ENCODE data around the gene ACSS1.

ACSS1 gene

DNA sequence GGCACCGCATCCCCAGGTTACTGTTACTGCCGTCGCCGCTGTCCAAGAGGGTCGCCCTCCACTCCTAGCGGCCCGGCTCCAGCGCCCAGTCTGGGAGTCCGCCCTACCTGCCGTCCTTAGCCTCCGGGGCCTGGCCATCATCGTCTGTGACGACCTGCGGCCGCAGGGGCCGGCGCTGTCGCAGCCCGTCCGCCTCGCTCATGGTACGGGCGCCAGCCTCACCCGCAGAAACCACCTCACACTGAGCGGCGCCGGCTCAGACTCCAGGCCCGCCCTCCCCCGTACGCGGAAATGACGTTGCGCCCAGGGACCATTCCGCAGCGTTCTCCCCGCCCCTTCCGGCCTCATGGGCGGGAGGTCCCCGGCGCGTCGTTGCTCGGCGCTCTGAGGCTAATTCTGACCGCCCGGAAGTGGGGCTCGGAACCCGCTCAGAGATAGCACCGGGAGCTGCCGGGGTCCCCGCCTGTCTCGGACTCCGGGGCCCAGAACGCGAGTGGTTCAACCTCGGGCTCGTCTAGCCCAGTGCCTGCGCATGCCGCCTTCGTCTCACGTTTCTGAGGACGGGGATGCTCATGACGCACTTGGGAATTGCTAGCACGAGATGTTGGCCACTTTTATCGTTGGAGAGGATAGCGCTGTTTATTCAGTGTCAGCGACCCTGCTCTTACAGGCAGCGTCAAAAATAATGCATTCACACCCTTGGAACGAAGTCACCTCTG, 65.3 kb downstream of the ACSS1 start, which contains the start of gene APMAP:
Gene APMAP (minus strand): TSS at position 265 of the 719 bp plus-strand sequence. CDS start 63 bp downstream, at position 202.
- H3K4me3 ChIP-seq (ENCODE audit: low read length) = peak within 1 kb of the TSS; percentile 92
- H3K27me3 ChIP-seq (ENCODE audit: control insufficient read depth, insufficient read depth, low read length) = no peaks in the 10 kb centered on the region
- peak within 1 kb of the TSS; percentile 81 for H3K9ac ChIP-seq (ENCODE audit: low read length)
- no peaks in the 10 kb centered on the region for H3K36me3 ChIP-seq (ENCODE audit: control insufficient read depth, insufficient read depth, low read length)
- H3K27ac ChIP-seq (ENCODE audit: low read depth, low read length) = peak within 1 kb of the TSS; percentile 92
- peaks cover 25% of the 10 kb centered on the region for H3K4me1 ChIP-seq (ENCODE audit: control insufficient read depth, insufficient read depth, low read length)

DNA sequence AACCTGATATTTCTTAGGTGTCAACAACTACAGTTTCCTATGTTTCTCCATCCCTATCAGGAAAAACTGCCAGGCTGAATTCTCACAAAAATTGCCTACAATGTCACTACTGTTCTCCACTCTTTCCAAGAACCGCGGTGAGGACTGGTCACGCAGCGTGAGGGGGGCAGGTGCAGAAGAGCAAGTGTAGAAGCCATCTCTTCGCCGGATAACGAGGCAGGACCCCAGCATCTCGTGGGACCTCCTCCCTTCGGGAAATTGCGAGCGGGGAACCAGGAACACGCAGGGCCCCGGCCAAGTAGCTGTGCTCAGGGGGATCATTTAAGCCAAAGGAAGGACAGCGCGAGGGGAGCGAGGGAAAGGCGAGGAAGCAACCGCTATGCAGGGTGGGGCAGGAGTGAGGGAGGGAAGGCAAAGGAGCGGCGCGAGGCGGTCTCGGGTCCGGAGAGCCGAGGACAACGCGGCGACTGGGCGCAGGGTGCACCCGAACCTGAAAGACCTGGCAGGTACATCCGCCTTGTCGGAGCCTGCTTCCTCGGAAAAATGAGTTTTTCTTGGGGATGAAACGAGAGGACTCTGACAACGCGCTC, 65.9 kb downstream of the ACSS1 start:
- peaks cover 25% of the 10 kb centered on the region for H3K4me1 ChIP-seq (ENCODE audit: control insufficient read depth, insufficient read depth, low read length)

DNA sequence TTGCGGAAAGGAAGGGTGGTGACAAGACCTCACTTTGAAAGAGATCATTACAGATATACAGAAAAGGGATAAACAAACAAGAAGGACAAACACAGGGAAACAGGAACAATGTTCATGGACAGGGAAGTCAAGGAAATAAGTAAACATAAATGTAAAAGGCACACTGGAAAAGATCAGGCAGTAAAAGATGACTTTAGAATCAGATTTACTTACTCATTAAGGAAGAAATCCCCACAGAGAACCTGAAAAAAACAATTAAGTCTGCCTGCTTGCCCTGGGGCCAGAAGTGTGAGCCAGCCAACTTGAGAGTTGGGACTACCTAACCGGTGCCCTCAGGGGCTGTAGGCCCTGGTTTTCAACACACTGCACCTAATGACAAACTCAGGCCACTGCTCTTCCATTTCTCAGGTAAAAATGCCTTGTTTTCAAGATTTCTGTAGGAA, 67.1 kb downstream of the ACSS1 start:
- Histone ChIP-seq H3K27ac (ENCODE audit: low read depth, low read length) (no peak overlapping the region), H3K4me1 (ENCODE audit: control insufficient read depth, insufficient read depth, low read length) (peaks cover 17% of the 10 kb centered on the region), H3K36me3 (ENCODE audit: control insufficient read depth, insufficient read depth, low read length) (no peaks in the 10 kb centered on the region), H3K9ac (ENCODE audit: low read length) (no peak overlapping the region), H3K27me3 (ENCODE audit: control insufficient read depth, insufficient read depth, low read length) (no peaks in the 10 kb centered on the region), H3K4me3 (ENCODE audit: low read length) (no peak overlapping the region)

More for the DNA sequence above, 65.9 kb downstream of the ACSS1 start:
- Histone ChIP-seq H3K9ac (ENCODE audit: low read length) (peak overlapping the region; percentile 80), H3K27me3 (ENCODE audit: control insufficient read depth, insufficient read depth, low read length) (no peaks in the 10 kb centered on the region), H3K36me3 (ENCODE audit: control insufficient read depth, insufficient read depth, low read length) (no peaks in the 10 kb centered on the region), H3K27ac (ENCODE audit: low read depth, low read length) (peak overlapping the region; percentile 92), H3K4me3 (ENCODE audit: low read length) (peak overlapping the region; percentile 92)

DNA sequence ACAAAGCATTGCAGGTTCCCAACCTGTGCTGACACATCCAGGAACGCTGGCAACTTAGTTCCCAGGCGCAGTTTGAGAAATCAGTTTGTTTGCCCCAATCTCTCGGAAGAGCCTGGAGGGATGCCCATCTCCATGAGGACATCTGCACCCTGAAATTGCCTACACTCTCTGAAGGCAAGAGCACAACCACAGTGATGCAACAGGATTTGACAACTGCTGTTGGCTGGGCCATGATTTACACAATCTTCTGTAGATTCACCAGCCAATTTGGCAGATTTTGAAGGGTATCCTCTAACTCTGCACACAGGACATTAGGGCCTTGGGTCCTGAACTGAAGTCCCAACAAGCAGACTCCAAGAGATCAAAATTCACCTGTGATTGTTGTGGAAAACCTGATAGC, 68.8 kb downstream of the ACSS1 start:
- no peaks in the 10 kb centered on the region for H3K27me3 ChIP-seq (ENCODE audit: control insufficient read depth, insufficient read depth, low read length)
- H3K4me1 ChIP-seq (ENCODE audit: control insufficient read depth, insufficient read depth, low read length) = peaks cover 8% of the 10 kb centered on the region
- H3K36me3 ChIP-seq (ENCODE audit: control insufficient read depth, insufficient read depth, low read length) = no peaks in the 10 kb centered on the region
- H3K27ac ChIP-seq (ENCODE audit: low read depth, low read length) = no peak overlapping the region
- H3K4me3 ChIP-seq (ENCODE audit: low read length) = no peak overlapping the region
- no peak overlapping the region for H3K9ac ChIP-seq (ENCODE audit: low read length)

DNA sequence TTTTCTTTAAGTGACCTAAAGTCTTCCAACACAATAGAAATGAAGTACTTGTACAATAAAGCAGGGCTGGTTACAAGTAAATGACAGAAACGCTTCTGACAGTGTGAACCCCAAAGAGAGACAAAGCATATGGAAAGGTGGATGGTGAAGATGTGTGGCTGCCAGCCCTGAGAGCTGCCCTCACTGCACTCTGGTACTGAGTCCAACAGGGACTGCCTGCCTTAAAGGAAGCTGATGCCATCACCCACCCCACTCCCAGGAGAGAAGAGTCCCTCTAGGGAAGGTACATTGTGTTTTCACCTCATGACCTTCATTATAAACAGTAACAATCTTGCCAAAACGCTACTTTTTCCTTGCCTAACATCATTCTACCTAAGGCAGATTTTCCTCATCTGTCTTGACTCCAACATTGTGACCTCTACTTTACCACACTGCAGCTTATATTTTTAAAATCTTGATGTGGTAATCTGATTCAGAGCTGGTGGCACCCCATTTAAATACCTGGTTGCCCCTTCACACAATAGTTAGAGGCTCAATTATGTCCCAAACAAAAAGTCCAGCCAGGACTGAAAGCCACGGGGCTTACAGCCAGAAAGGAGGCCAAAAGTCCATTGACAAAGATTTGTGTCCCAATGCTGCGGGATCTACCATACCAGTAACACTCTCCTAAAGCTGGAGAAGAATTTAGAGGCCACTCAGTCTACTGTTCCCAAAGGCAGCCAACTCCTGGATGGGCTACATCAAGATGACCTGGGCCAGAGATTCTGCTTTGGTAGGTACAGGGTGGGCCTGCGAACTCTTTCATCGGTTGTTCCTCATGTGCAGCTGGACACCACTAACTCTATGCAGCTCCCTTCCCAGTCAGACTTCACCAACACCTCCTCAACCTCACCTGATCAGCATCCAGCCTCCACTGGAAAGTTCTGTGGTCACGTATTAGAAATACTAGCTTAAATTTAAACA, 69.8 kb downstream of the ACSS1 start:
- no peak overlapping the region for H3K9ac ChIP-seq (ENCODE audit: low read length)
- peaks cover 3% of the 10 kb centered on the region for H3K36me3 ChIP-seq (ENCODE audit: control insufficient read depth, insufficient read depth, low read length)
- H3K27me3 ChIP-seq (ENCODE audit: control insufficient read depth, insufficient read depth, low read length) = no peaks in the 10 kb centered on the region
- no peak overlapping the region for H3K4me3 ChIP-seq (ENCODE audit: low read length)
- no peak overlapping the region for H3K27ac ChIP-seq (ENCODE audit: low read depth, low read length)
- peaks cover 6% of the 10 kb centered on the region for H3K4me1 ChIP-seq (ENCODE audit: control insufficient read depth, insufficient read depth, low read length)

DNA sequence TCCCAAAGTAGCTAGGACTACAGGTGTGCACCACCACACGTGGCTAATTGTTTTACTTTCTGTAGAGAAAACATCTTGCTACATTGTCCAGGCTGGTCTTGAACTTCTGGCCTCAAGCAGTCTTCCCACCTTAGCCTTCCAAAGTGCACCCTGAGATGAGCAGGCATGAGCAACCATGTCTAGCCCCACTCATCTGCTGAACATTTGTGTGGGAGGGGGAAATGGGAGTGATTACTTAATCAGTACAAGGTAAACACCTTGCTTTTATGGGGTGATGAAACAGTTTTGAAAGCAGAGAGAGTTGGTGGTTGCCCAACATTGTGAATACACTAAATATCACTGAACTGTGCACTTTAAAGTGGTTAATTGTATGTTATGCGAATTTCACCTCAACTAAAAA, 70.7 kb downstream of the ACSS1 start:
- no peak overlapping the region for H3K4me3 ChIP-seq (ENCODE audit: low read length)
- no peak overlapping the region for H3K27ac ChIP-seq (ENCODE audit: low read depth, low read length)
- no peaks in the 10 kb centered on the region for H3K27me3 ChIP-seq (ENCODE audit: control insufficient read depth, insufficient read depth, low read length)
- peaks cover 6% of the 10 kb centered on the region for H3K4me1 ChIP-seq (ENCODE audit: control insufficient read depth, insufficient read depth, low read length)
- peaks cover 3% of the 10 kb centered on the region for H3K36me3 ChIP-seq (ENCODE audit: control insufficient read depth, insufficient read depth, low read length)
- H3K9ac ChIP-seq (ENCODE audit: low read length) = no peak overlapping the region

DNA sequence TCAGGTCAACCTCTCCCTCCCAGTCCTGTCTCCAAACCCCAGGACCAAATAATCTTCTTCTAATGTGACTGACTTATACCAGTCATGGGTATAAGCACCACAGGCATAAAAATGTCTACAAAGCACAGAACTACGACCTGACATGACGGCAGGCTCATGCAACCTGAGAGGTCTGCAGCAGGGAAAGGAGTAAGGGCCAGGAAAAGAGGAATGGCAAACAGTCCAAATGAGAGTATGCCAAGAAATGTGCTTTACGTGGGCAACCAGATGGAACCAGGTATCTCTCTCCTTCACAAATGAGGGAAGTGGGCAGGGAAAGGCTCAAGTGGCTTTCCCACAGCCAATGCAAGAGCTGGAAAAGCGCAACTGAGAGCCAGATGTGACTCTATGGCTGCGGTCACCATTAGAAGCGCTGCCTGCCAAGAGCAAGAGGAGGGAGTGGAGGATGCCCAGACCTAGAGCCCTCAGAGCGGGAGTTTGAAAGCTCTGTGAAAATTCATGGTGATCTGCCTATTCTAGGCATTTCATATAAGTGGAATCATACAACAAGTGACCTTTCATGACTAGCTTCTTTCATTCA, 71.4 kb downstream of the ACSS1 start:
- H3K36me3 ChIP-seq (ENCODE audit: control insufficient read depth, insufficient read depth, low read length) = peaks cover 6% of the 10 kb centered on the region
- H3K27ac ChIP-seq (ENCODE audit: low read depth, low read length) = no peak overlapping the region
- no peak overlapping the region for H3K4me3 ChIP-seq (ENCODE audit: low read length)
- H3K9ac ChIP-seq (ENCODE audit: low read length) = no peak overlapping the region
- no peaks in the 10 kb centered on the region for H3K27me3 ChIP-seq (ENCODE audit: control insufficient read depth, insufficient read depth, low read length)
- peaks cover 3% of the 10 kb centered on the region for H3K4me1 ChIP-seq (ENCODE audit: control insufficient read depth, insufficient read depth, low read length)

DNA sequence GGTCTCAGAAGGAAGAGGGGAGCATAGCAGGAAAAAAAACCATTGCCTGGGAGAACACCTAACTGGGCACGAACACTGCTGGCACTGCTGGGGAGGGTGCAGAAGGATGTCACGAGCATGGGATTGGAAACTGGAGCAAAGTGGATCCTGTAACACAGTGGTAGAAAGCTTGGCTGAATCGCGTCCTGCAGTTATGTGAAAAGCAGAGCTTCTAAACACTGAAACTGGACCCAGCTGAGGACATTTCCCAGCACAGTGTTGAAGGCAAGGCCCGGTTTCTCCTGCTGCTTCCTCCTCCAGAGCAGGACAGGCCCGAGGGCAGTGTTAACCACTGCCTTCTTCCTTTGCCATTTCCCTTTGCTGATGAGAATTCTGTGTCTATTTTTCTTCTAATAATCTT, 72.1 kb downstream of the ACSS1 start:
- Histone ChIP-seq H3K9ac (ENCODE audit: low read length) (no peak overlapping the region), H3K27ac (ENCODE audit: low read depth, low read length) (no peak overlapping the region)

DNA sequence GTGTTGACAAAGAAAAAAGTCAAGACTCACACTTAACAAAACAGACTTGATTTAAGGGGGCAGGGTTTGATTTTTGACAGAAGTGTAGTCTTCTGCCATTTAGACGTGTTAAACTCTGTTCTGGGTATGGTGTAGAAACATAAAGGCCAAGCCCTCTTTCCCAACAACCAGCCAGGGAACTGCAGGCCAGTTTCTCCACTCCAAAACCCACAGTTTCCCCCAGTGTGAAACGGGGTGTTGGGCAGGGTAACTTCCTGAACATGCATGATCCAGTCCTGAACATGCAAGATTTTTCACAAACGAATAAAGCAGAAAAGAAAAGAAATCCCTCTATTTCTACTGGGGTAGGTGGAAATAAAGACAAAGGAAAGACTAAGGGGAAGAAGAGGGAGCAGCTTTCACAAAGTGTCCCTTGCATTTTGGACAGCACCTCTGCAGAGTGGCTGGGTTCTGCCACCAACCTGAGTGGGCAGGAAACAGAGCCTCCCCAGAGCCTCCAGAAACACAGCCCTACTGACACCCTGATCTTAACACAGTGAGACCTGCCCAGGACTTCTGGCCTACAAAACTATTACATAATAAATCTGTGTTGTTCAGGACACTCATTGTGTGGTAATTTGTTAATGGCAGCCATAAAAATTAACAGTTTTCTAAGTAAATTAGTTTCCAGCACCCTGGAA, 72.8 kb downstream of the ACSS1 start:
- Histone ChIP-seq H3K4me1 (ENCODE audit: control insufficient read depth, insufficient read depth, low read length) (no peaks in the 10 kb centered on the region), H3K9ac (ENCODE audit: low read length) (no peak overlapping the region), H3K27me3 (ENCODE audit: control insufficient read depth, insufficient read depth, low read length) (no peaks in the 10 kb centered on the region), H3K27ac (ENCODE audit: low read depth, low read length) (no peak overlapping the region), H3K4me3 (ENCODE audit: low read length) (no peak overlapping the region), H3K36me3 (ENCODE audit: control insufficient read depth, insufficient read depth, low read length) (peaks cover 17% of the 10 kb centered on the region)

More for the DNA sequence above, 72.1 kb downstream of the ACSS1 start:
- H3K4me1 ChIP-seq (ENCODE audit: control insufficient read depth, insufficient read depth, low read length) = no peaks in the 10 kb centered on the region
- no peaks in the 10 kb centered on the region for H3K27me3 ChIP-seq (ENCODE audit: control insufficient read depth, insufficient read depth, low read length)
- H3K36me3 ChIP-seq (ENCODE audit: control insufficient read depth, insufficient read depth, low read length) = peaks cover 10% of the 10 kb centered on the region
- H3K4me3 ChIP-seq (ENCODE audit: low read length) = no peak overlapping the region

DNA sequence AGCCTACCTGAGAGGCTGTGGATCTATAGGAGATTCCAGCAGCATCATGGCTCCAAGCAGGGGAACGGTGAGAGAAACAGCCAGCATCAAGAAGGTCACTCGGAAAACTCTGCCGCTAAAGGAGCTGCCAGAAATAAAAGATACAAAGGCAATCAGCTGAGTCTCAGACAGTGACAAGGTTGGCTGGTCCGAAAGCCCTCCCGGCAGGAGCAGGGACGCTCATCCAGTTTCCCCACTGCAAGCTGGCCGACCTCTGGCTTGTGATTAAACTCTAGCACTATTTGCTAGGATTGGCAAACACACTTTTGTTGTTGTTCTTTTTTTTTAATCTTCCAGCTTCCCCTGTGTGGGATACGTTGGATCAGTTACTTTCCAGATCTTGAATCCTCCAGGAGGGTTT, 74.0 kb downstream of the ACSS1 start:
- no peak overlapping the region for H3K4me3 ChIP-seq (ENCODE audit: low read length)
- H3K27me3 ChIP-seq (ENCODE audit: control insufficient read depth, insufficient read depth, low read length) = no peaks in the 10 kb centered on the region
- H3K36me3 ChIP-seq (ENCODE audit: control insufficient read depth, insufficient read depth, low read length) = peaks cover 17% of the 10 kb centered on the region
- no peaks in the 10 kb centered on the region for H3K4me1 ChIP-seq (ENCODE audit: control insufficient read depth, insufficient read depth, low read length)
- no peak overlapping the region for H3K27ac ChIP-seq (ENCODE audit: low read depth, low read length)
- no peak overlapping the region for H3K9ac ChIP-seq (ENCODE audit: low read length)

DNA sequence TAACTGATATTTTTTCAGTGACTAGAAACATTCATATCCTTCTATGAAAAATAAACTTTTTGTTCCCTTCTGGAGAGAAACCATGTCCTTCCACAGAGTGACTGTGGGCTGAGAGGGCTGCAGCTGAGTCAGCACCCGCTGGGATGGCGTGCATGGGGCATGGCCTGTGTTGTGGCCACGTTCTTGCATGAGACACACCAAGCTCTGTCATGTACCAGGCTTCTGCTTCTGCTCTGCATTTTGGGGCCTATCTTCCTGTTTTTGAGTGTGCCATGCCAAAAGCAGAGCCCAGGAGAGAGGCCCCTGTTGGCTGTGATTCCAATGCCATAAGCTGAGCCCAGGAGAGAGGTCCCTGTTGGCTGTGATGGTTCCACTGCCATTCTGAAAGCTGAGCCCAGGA, 76.1 kb downstream of the ACSS1 start:
- no peak overlapping the region for H3K9ac ChIP-seq (ENCODE audit: low read length)
- no peaks in the 10 kb centered on the region for H3K4me1 ChIP-seq (ENCODE audit: control insufficient read depth, insufficient read depth, low read length)
- no peak overlapping the region for H3K4me3 ChIP-seq (ENCODE audit: low read length)
- H3K36me3 ChIP-seq (ENCODE audit: control insufficient read depth, insufficient read depth, low read length) = peaks cover 17% of the 10 kb centered on the region
- no peaks in the 10 kb centered on the region for H3K27me3 ChIP-seq (ENCODE audit: control insufficient read depth, insufficient read depth, low read length)
- no peak overlapping the region for H3K27ac ChIP-seq (ENCODE audit: low read depth, low read length)

Data from rectal smooth muscle tissue (tissue), 1 donor.